Loucy (cell line): ENCODE measurements around the gene RASGRP3.

Experiments
- H2AFZ ChIP-seq: fragments of 200-600 bp; sonication (generic); 2 replicates; pipeline ENCODE4 v1.6.0; 2016; ENCODE audit warnings: antibody characterized with exemption, mild to moderate bottlenecking, low read length, moderate library complexity
- H3F3A ChIP-seq: fragments of 200-600 bp; 2 replicates; pipeline ENCODE4 v1.6.0; 2016; ENCODE audit warnings: antibody characterized with exemption, low read depth, mild to moderate bottlenecking
- H3K27me3 ChIP-seq: fragments of 200-600 bp; sonication (generic); 2 replicates; pipeline ENCODE4 v1.6.1; 2014; ENCODE audit warnings: low read length, mild to moderate bottlenecking; ENCODE audit not compliant: insufficient read depth, poor library complexity, severe bottlenecking
- H3K36me3 ChIP-seq: fragments of 200-600 bp; sonication (generic); 2 replicates; pipeline ENCODE4 v1.6.1; 2016; ENCODE audit warnings: low read length; ENCODE audit not compliant: insufficient read depth
- H3K4me1 ChIP-seq: fragments of 200-600 bp; sonication (generic); 2 replicates; pipeline ENCODE4 v1.5.1; 2014; ENCODE audit warnings: low read length, mild to moderate bottlenecking; ENCODE audit not compliant: insufficient read depth, poor library complexity, severe bottlenecking
- H3K4me2 ChIP-seq: fragments of 200-600 bp; sonication (generic); 2 replicates; pipeline ENCODE4 v1.6.0; 2014; ENCODE audit warnings: antibody characterized with exemption, low read length, low read depth, mild to moderate bottlenecking; ENCODE audit not compliant: poor library complexity, severe bottlenecking
- H3K4me3 ChIP-seq: fragments of 200-600 bp; sonication (generic); 2 replicates; pipeline ENCODE4 v1.5.1; 2014; ENCODE audit warnings: low read length, mild to moderate bottlenecking, mixed read lengths; ENCODE audit not compliant: poor library complexity, severe bottlenecking
- H3K79me2 ChIP-seq: fragments of 200-600 bp; sonication (generic); 2 replicates; pipeline ENCODE4 v1.6.1; 2014; ENCODE audit warnings: low read length; ENCODE audit not compliant: insufficient read depth
- H3K9ac ChIP-seq: fragments of 200-600 bp; sonication (generic); 2 replicates; pipeline ENCODE4 v1.6.0; 2014; ENCODE audit warnings: mild to moderate bottlenecking, low read depth, low read length, moderate library complexity; ENCODE audit not compliant: poor library complexity, severe bottlenecking
- H3K9me2 ChIP-seq: fragments of 200-600 bp; sonication (generic); replicated peaks from 2 replicates; pipeline ENCODE4 v1.6.1; 2016; ENCODE audit warnings: low read depth, low read length, mixed read lengths
- H3K9me3 ChIP-seq: fragments of 200-600 bp; sonication (generic); 2 replicates; pipeline ENCODE4 v1.6.1; 2014; ENCODE audit warnings: mild to moderate bottlenecking, antibody characterized with exemption, low read length, low read depth; ENCODE audit not compliant: insufficient read depth
- H4K20me1 ChIP-seq: fragments of 200-600 bp; sonication (generic); 2 replicates; pipeline ENCODE4 v1.6.0; 2014; ENCODE audit warnings: antibody characterized with exemption, low read length, mild to moderate bottlenecking; ENCODE audit not compliant: insufficient read depth, poor library complexity, severe bottlenecking
- EZH2phosphoT487 ChIP-seq: fragments of 200-600 bp; IDR thresholded peaks from 2 replicates; pipeline ENCODE4 v1.6.1; 2018; ENCODE audit warnings: antibody characterized with exemption, mild to moderate bottlenecking, moderate library complexity, borderline replicate concordance
- TF ChIP-seq, protein P1 (sequence below): fragments of 200-600 bp; sonication (generic); conservative IDR thresholded peaks from 2 replicates; pipeline ENCODE4 v1.5.1; 2014; ENCODE audit warnings: mild to moderate bottlenecking, antibody characterized with exemption, low read length

RASGRP3 gene

DNA sequence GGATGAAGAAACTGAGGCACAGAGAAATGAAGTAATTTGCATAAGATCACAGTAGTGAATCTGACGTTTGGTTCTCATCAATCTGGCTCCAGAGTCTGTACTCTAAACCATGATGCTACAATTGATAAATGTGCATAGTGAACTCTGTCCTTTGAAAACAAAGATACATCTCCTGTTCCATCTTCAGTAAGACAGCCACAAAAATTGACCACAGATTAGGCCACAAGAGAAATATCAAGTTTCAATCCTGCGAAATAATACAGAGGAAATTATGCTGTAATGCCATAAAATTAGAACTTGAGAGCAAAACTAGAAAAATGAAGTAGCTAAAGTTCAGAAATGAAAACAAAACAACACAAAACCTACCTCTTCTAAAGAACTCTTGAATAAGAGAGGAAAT, 94.2 kb downstream of the RASGRP3 start:
- Histone ChIP-seq H3K9ac (no peak overlapping the region), H3K36me3 (no peaks in the 10 kb centered on the region), H3K9me3 (no peaks in the 10 kb centered on the region), H3K9me2 (no peaks in the 10 kb centered on the region), H2AFZ (no peak overlapping the region), H3K4me1 (peaks cover 7% of the 10 kb centered on the region), H3K4me3 (no peak overlapping the region), H3F3A (no peaks in the 10 kb centered on the region), H3K79me2 (no peaks in the 10 kb centered on the region), H3K4me2 (no peak overlapping the region), H3K27me3 (no peaks in the 10 kb centered on the region), H4K20me1 (no peaks in the 10 kb centered on the region)
- TF ChIP-seq, protein P1, sequence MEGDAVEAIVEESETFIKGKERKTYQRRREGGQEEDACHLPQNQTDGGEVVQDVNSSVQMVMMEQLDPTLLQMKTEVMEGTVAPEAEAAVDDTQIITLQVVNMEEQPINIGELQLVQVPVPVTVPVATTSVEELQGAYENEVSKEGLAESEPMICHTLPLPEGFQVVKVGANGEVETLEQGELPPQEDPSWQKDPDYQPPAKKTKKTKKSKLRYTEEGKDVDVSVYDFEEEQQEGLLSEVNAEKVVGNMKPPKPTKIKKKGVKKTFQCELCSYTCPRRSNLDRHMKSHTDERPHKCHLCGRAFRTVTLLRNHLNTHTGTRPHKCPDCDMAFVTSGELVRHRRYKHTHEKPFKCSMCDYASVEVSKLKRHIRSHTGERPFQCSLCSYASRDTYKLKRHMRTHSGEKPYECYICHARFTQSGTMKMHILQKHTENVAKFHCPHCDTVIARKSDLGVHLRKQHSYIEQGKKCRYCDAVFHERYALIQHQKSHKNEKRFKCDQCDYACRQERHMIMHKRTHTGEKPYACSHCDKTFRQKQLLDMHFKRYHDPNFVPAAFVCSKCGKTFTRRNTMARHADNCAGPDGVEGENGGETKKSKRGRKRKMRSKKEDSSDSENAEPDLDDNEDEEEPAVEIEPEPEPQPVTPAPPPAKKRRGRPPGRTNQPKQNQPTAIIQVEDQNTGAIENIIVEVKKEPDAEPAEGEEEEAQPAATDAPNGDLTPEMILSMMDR, result no peak
- TF ChIP-seq EZH2phosphoT487, result no peak

DNA sequence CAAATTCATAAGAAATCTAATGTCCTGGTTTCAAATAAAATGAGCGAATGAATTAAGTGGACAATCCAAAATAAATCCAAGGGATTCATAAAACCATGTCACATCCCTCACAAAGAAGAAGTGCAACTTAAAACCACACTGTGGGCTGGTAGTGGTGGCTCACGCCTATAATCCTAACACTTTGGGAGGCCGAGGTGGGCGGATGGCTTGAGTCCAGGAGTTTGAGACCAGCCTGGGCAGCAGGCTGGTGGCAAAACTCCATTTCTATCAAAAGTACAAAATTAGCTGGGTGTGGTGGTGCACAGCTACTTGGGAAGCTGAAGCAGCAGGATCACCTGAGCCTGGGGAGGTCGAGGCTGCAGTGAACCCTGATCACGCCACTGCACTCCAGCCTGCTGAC, 97.2 kb downstream of the RASGRP3 start:
- peaks cover 7% of the 10 kb centered on the region for H3K4me1 ChIP-seq
- no peaks in the 10 kb centered on the region for H3K36me3 ChIP-seq
- TF ChIP-seq, protein P1, result no peak
- no peak for TF ChIP-seq EZH2phosphoT487
- H3K4me2 ChIP-seq, result no peak overlapping the region
- no peaks in the 10 kb centered on the region for H3F3A ChIP-seq
- no peaks in the 10 kb centered on the region for H3K79me2 ChIP-seq
- no peaks in the 10 kb centered on the region for H3K9me3 ChIP-seq
- no peak overlapping the region for H3K4me3 ChIP-seq
- no peak overlapping the region for H3K9ac ChIP-seq
- H2AFZ ChIP-seq, result no peak overlapping the region
- H3K9me2 ChIP-seq, result no peaks in the 10 kb centered on the region
- no peaks in the 10 kb centered on the region for H3K27me3 ChIP-seq
- H4K20me1 ChIP-seq, result no peaks in the 10 kb centered on the region

DNA sequence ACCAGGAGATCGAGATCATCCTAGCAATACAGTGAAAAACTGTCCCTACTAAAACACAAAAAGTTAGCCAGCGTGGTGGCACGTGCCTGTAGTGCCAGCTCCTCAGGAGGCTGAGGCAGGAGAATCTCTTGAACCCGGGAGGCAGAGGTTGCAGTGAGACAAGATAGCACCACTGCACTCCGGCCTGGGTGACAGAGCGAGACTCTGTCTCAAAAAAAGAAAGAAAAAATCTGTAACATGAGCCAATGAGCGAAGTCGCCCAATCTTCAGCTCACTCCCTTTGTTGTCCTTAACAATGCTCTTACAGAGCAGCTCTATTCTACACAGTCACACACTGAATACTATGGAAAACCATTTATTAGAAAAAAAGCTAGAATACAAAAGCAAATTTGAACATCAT, 100.6 kb downstream of the RASGRP3 start:
- Histone ChIP-seq H3K9me3 (no peaks in the 10 kb centered on the region), H3K4me3 (no peak overlapping the region), H3K79me2 (no peaks in the 10 kb centered on the region), H2AFZ (no peak overlapping the region), H3K4me2 (no peak overlapping the region), H3K4me1 (peaks cover 14% of the 10 kb centered on the region), H3F3A (no peaks in the 10 kb centered on the region), H3K9me2 (no peaks in the 10 kb centered on the region), H3K9ac (no peak overlapping the region), H3K36me3 (no peaks in the 10 kb centered on the region), H4K20me1 (no peaks in the 10 kb centered on the region), H3K27me3 (no peaks in the 10 kb centered on the region)
- TF ChIP-seq EZH2phosphoT487, result no peak
- TF ChIP-seq, protein P1, result no peak
